MM.1S (cell line): ENCODE data around the gene VAC14.

ENCODE experiments used
- EZH2 ChIP-seq: fragments of 300-600 bp; sonication (generic); optimal IDR thresholded peaks from 2 replicates; pipeline ENCODE3; 2017; ENCODE audit warnings: low read depth, mild to moderate bottlenecking, antibody characterized with exemption, low read length, mixed read lengths
- EZH2phosphoT487 ChIP-seq: fragments of 300-600 bp; sonication (generic); IDR thresholded peaks from 2 replicates; pipeline ENCODE4 v1.6.1; 2018; ENCODE audit warnings: antibody characterized with exemption, low read length
- TF ChIP-seq, protein P1 (sequence below): fragments of 300-600 bp; sonication (generic); IDR thresholded peaks from 2 replicates; pipeline ENCODE4 v1.5.1; 2016; ENCODE audit warnings: antibody characterized with exemption, low read length, mixed read lengths

DNA sequence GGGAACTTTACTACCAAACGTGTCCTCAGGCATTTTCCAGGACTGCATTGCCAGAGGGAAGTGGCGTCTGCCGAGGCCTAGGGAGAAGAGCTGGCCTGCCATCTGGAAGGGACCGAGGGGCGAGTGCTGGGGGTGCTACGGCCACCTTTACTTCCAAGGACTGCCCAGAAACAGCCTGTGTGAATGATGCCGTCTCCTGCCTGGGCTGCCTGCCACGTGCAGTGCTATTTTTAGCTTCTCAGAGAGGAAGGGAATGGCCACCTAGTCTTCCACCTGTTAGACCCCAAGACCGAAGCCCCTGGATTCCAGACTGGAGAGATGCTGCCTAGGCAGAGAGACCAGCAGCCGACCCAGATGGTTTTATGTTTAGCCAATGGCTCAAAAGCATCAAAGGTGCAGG is 57.2 kb downstream of the VAC14 start:
- TF ChIP-seq, protein P1, sequence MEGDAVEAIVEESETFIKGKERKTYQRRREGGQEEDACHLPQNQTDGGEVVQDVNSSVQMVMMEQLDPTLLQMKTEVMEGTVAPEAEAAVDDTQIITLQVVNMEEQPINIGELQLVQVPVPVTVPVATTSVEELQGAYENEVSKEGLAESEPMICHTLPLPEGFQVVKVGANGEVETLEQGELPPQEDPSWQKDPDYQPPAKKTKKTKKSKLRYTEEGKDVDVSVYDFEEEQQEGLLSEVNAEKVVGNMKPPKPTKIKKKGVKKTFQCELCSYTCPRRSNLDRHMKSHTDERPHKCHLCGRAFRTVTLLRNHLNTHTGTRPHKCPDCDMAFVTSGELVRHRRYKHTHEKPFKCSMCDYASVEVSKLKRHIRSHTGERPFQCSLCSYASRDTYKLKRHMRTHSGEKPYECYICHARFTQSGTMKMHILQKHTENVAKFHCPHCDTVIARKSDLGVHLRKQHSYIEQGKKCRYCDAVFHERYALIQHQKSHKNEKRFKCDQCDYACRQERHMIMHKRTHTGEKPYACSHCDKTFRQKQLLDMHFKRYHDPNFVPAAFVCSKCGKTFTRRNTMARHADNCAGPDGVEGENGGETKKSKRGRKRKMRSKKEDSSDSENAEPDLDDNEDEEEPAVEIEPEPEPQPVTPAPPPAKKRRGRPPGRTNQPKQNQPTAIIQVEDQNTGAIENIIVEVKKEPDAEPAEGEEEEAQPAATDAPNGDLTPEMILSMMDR = no peak
- no peak for TF ChIP-seq EZH2
- no peak for TF ChIP-seq EZH2phosphoT487
